OCI-LY7 (cell line): ENCODE results near the gene KLRD1. TPM values are rescaled to one million over a fixed set of nuclear protein-coding genes. Genes with fewer than 3 reads are reported as not detected.
"Not testable (repeated sequence)": the region's sequence is repeated elsewhere in the genome, so short reads cannot be mapped to it uniquely, and the experiment has no call there.

Experiments
- BruUV-seq: library from RNA; stranded (reverse); fragments of 400-500 nt; replicated peaks from 2 replicates; lab custom pipeline; 2021; lab: Mats Ljungman, UMichigan
- CTCF ChIA-PET: fragments of 300-600 bp; sonication (Branson Sonifier 250); formaldehyde crosslinking; loops from one replicate; lab custom pipeline; 2022; ENCODE audit warnings: antibody characterized with exemption; ENCODE audit not compliant: unreplicated experiment; lab: Charles Lee
- POLR2A ChIA-PET: fragments of 300-600 bp; sonication (Branson Sonifier 250); formaldehyde crosslinking; loops from one replicate; lab custom pipeline; 2022; ENCODE audit warnings: antibody characterized with exemption; lab: Charles Lee
- DNase-seq: peaks from one replicate; pipeline ENCODE4 v3.0.0-alpha.2; 2015; ENCODE audit warnings: low spot score
- H2AFZ ChIP-seq: fragments of 200-600 bp; sonication (generic), shearing (Covaris generic); 2 replicates; pipeline ENCODE4 v1.6.1; 2014; ENCODE audit warnings: mild to moderate bottlenecking, antibody characterized with exemption, low read length, moderate library complexity
- H3K27ac ChIP-seq: fragments of 200-600 bp; sonication (generic); 2 replicates; pipeline ENCODE4 v1.5.1; 2014; ENCODE audit warnings: mixed run types, low read depth, mild to moderate bottlenecking, moderate library complexity, low read length, inconsistent platforms; ENCODE audit not compliant: poor library complexity, severe bottlenecking
- H3K36me3 ChIP-seq: fragments of 200-600 bp; sonication (generic); 2 replicates; pipeline ENCODE4 v1.6.1; 2014; ENCODE audit warnings: mild to moderate bottlenecking, antibody characterized with exemption, low read length, moderate library complexity, mixed read lengths; ENCODE audit not compliant: insufficient read depth
- H3K4me1 ChIP-seq: fragments of 200-600 bp; sonication (generic); 2 replicates; pipeline ENCODE4 v1.5.1; 2014; ENCODE audit warnings: mild to moderate bottlenecking, low read length; ENCODE audit not compliant: insufficient read depth, poor library complexity, severe bottlenecking
- H3K4me2 ChIP-seq: fragments of 200-600 bp; sonication (generic); 2 replicates; pipeline ENCODE4 v1.6.1; 2014; ENCODE audit warnings: mild to moderate bottlenecking, low read length
- H3K4me3 ChIP-seq: fragments of 200-600 bp; sonication (generic); 2 replicates; pipeline ENCODE4 v1.5.1; 2014; ENCODE audit warnings: mild to moderate bottlenecking, low read depth, low read length; ENCODE audit not compliant: poor library complexity, severe bottlenecking
- H3K79me2 ChIP-seq: fragments of 200-600 bp; sonication (generic); 2 replicates; pipeline ENCODE4 v1.6.1; 2016; ENCODE audit warnings: low read depth, mild to moderate bottlenecking, low read length, moderate library complexity, mixed read lengths; ENCODE audit not compliant: insufficient read depth
- H3K9me2 ChIP-seq: fragments of 200-600 bp; sonication (generic); 2 replicates; pipeline ENCODE4 v1.6.1; 2016; ENCODE audit warnings: mild to moderate bottlenecking, low read length, mixed read lengths; ENCODE audit not compliant: insufficient read depth
- H3K9me3 ChIP-seq: fragments of 200-600 bp; sonication (generic); 2 replicates; pipeline ENCODE4 v1.6.1; 2014; ENCODE audit warnings: mild to moderate bottlenecking, mixed run types, low read length, mixed read lengths
- H4K20me1 ChIP-seq: fragments of 200-600 bp; sonication (generic); 2 replicates; pipeline ENCODE4 v1.6.1; 2014; ENCODE audit warnings: mild to moderate bottlenecking, antibody characterized with exemption, low read length, moderate library complexity, mixed read lengths; ENCODE audit not compliant: insufficient read depth
- CTCF ChIP-seq: fragments of 200-600 bp; sonication (generic); conservative IDR thresholded peaks from 2 replicates; pipeline ENCODE4 v1.5.1; 2014; ENCODE audit warnings: mild to moderate bottlenecking, antibody characterized with exemption, low read length, moderate library complexity, mixed read lengths
- EZH2phosphoT487 ChIP-seq: fragments of 200-600 bp; sonication (generic); IDR thresholded peaks from 2 replicates; pipeline ENCODE4 v1.6.1; 2018; ENCODE audit warnings: low read depth, borderline replicate concordance, mild to moderate bottlenecking, mixed run types, antibody characterized with exemption, low read length, moderate library complexity, mixed read lengths
- intact Hi-C: fragments of 100-400 bp; cut with micrococcal nuclease; formaldehyde crosslinking; loops from one replicate; pipeline ENCODE4 v1.10.0; 2022; ENCODE audit not compliant: unreplicated experiment
- total RNA-seq, 2 experiments: library from RNA; depleted of rRNA in 1 of 2; stranded (reverse); fragments of >200 nt in 1 of 2; shearing (Covaris generic) in 1 of 2; gene quantifications; 2 replicates each; pipeline ENCODE4 v1.2.3, GENCODE V29; 2014 to 2022

The KLRD1 gene
- total RNA-seq, 2 experiments from 2014 or later, result under 0.01 to 0.04 TPM

- Histone ChIP-seq H3K36me3 (peaks cover 83% of the 10 kb centered on the region), H3K4me2 (peak overlapping the region; percentile 64), H3K9me2 (no peaks in the 10 kb centered on the region), H3K4me1 (peaks cover 36% of the 10 kb centered on the region), H2AFZ (peak overlapping the region; percentile 88; the same call in 1 of the 2 replicates), H3K27ac (peak overlapping the region; percentile 58), H3K4me3 (no peak overlapping the region), H4K20me1 (no peaks in the 10 kb centered on the region), H3K9me3 (peaks cover 21% of the 10 kb centered on the region; the same call in 1 of the 2 replicates), H3K79me2 (no peaks in the 10 kb centered on the region)
- ChIA-PET POLR2A (interaction anchor here (0.5 to 1.4 kb wide), 11 partner anchors 10 to 637 kb away, joined by 3 to 9 read pairs (median 4); partner anchors contain the start of gene MAGOHB), CTCF (no interaction called here)
- no peak for DNase-seq
- intact Hi-C loops, result no loop called here
- no peak for TF ChIP-seq EZH2phosphoT487
- TF ChIP-seq CTCF, result no peak
- no TSS peak for BruUV-seq
Measured at GRCh38 chr12:10374624-10375018, 67.0 kb downstream of the KLRD1 start.

GRCh38 chr12:10378737-10379136 is 71.1 kb downstream of the KLRD1 start:
- H3K79me2 ChIP-seq, H4K20me1 ChIP-seq, CTCF ChIA-PET, H3K4me3 ChIP-seq, H3K9me2 ChIP-seq, intact Hi-C loops, H3K27ac ChIP-seq, POLR2A ChIA-PET, DNase-seq, H2AFZ ChIP-seq, H3K4me2 ChIP-seq, BruUV-seq: not testable (repeated sequence)
- peaks cover 88% of the 10 kb centered on the region for H3K36me3 ChIP-seq
- peaks cover 16% of the 10 kb centered on the region for H3K4me1 ChIP-seq
- H3K9me3 ChIP-seq, result peaks cover 36% of the 10 kb centered on the region

Other genes starting within 250 kb of the KLRD1 start
- not detected in 2 replicates for gene CLEC1A, start 208.9 kb upstream of the KLRD1 start, total RNA-seq (2014; rRNA removed; shearing (Covaris generic))
- not detected in 2 replicates for gene CLEC1A, start 208.9 kb upstream of the KLRD1 start, total RNA-seq (2022)
- not detected in 2 replicates for gene CLEC7A, start 177.7 kb upstream of the KLRD1 start, total RNA-seq (2014; rRNA removed; shearing (Covaris generic))
- gene CLEC7A, start 177.7 kb upstream of the KLRD1 start, total RNA-seq (2022), result not detected in 2 replicates
- not detected in 2 replicates for gene OLR1, start 135.7 kb upstream of the KLRD1 start, total RNA-seq (2014; rRNA removed; shearing (Covaris generic))
- not detected in 2 replicates for gene OLR1, start 135.7 kb upstream of the KLRD1 start, total RNA-seq (2022)
- not detected in 2 replicates for gene TMEM52B, start 128.8 kb upstream of the KLRD1 start, total RNA-seq (2014; rRNA removed; shearing (Covaris generic))
- 0.21 and 0.22 TPM in 2 replicates for gene TMEM52B, start 128.8 kb upstream of the KLRD1 start, total RNA-seq (2022)
- gene GABARAPL1, start 95.0 kb upstream of the KLRD1 start, total RNA-seq (2014; rRNA removed; shearing (Covaris generic)), result 34.2 and 40.7 TPM in 2 replicates
- gene GABARAPL1, start 95.0 kb upstream of the KLRD1 start, total RNA-seq (2022), result 52.4 and 65.2 TPM in 2 replicates
- gene KLRK1, start 82.2 kb downstream of the KLRD1 start, total RNA-seq (2014; rRNA removed; shearing (Covaris generic)), result 35.7 and 35.9 TPM in 2 replicates
- gene KLRK1, start 82.2 kb downstream of the KLRD1 start, total RNA-seq (2022), result 26.6 and 35.4 TPM in 2 replicates
- gene KLRC4, start 101.9 kb downstream of the KLRD1 start, total RNA-seq (2014; rRNA removed; shearing (Covaris generic)), result 8.6 and 9.3 TPM in 2 replicates
- 9.9 and 10.9 TPM in 2 replicates for gene KLRC4, start 101.9 kb downstream of the KLRD1 start, total RNA-seq (2022)
- gene KLRC3, start 112.7 kb downstream of the KLRD1 start, total RNA-seq (2014; rRNA removed; shearing (Covaris generic)), result 4.7 and 6.8 TPM in 2 replicates
- 1.5 and 3.0 TPM in 2 replicates for gene KLRC3, start 112.7 kb downstream of the KLRD1 start, total RNA-seq (2022)
- 1.2 TPM in 1 of 2 replicates, not detected in the other for gene KLRC2, start 128.1 kb downstream of the KLRD1 start, total RNA-seq (2014; rRNA removed; shearing (Covaris generic))
- not detected in 2 replicates for gene KLRC2, start 128.1 kb downstream of the KLRD1 start, total RNA-seq (2022)
- 1.2 TPM in 1 of 2 replicates, not detected in the other for gene KLRC1, start 145.5 kb downstream of the KLRD1 start, total RNA-seq (2014; rRNA removed; shearing (Covaris generic))
- gene KLRC1, start 145.5 kb downstream of the KLRD1 start, total RNA-seq (2022), result 0.36 TPM in 1 of 2 replicates, not detected in the other
- gene EIF2S3B, start 198.0 kb downstream of the KLRD1 start, total RNA-seq (2014; rRNA removed; shearing (Covaris generic)), result 0.85 and 1.0 TPM in 2 replicates
- 0.95 and 1.6 TPM in 2 replicates for gene EIF2S3B, start 198.0 kb downstream of the KLRD1 start, total RNA-seq (2022)